GM23338 (cell line): ENCODE measurements around the gene ZSCAN9. TPM values are rescaled to one million over a fixed set of nuclear protein-coding genes. Genes with fewer than 3 reads are reported as not detected.

Source experiments
- ATAC-seq: fragments of 200-7000 bp; cut with Tn5 transposase; 3 replicates; pipeline ENCODE4 v1.9.1; 2020
- DNase-seq: peaks from one replicate; pipeline ENCODE4 v3.0.0-alpha.2; 2015; ENCODE audit warnings: low spot score
- H2AFZ ChIP-seq: fragments of 200-600 bp; sonication (generic); 2 replicates; pipeline ENCODE4 v1.8.0; 2016; ENCODE audit warnings: antibody characterized with exemption, mild to moderate bottlenecking, moderate library complexity
- H3F3A ChIP-seq: fragments of 200-600 bp; sonication (generic); replicated peaks from 2 replicates; pipeline ENCODE4 v1.8.0; 2017; ENCODE audit warnings: antibody characterized with exemption, mixed run types, low read depth
- H3K27ac ChIP-seq: fragments of 200-600 bp; sonication (generic); 2 replicates; pipeline ENCODE4 v1.6.1; 2016; ENCODE audit warnings: low read depth
- H3K27me3 ChIP-seq: fragments of 200-600 bp; sonication (generic); 2 replicates; pipeline ENCODE4 v1.8.0; 2016; ENCODE audit warnings: mild to moderate bottlenecking, mixed run types, moderate library complexity; ENCODE audit not compliant: insufficient read depth
- H3K36me3 ChIP-seq: fragments of 200-600 bp; sonication (generic); 2 replicates; pipeline ENCODE4 v1.8.0; 2016; ENCODE audit warnings: mild to moderate bottlenecking; ENCODE audit not compliant: insufficient read depth
- H3K4me1 ChIP-seq: fragments of 200-600 bp; sonication (generic); 2 replicates; pipeline ENCODE4 v1.8.0; 2016; ENCODE audit warnings: mild to moderate bottlenecking, moderate library complexity; ENCODE audit not compliant: insufficient read depth
- H3K4me2 ChIP-seq: fragments of 200-600 bp; sonication (generic); 2 replicates; pipeline ENCODE4 v1.7.1; 2017; ENCODE audit warnings: mixed run types
- H3K4me3 ChIP-seq: fragments of 200-600 bp; sonication (generic); 2 replicates; pipeline ENCODE4 v1.6.1; 2016; ENCODE audit warnings: mixed run types
- H3K79me2 ChIP-seq: fragments of 200-600 bp; sonication (generic); replicated peaks from 2 replicates; pipeline ENCODE4 v1.8.0; 2017; ENCODE audit warnings: mild to moderate bottlenecking; ENCODE audit not compliant: insufficient read depth
- H3K9me2 ChIP-seq: fragments of 200-600 bp; sonication (generic); 2 replicates; pipeline ENCODE4 v1.8.0; 2017; ENCODE audit not compliant: insufficient read depth
- H4K20me1 ChIP-seq: fragments of 200-600 bp; sonication (generic); replicated peaks from 2 replicates; pipeline ENCODE4 v1.8.0; 2017; ENCODE audit warnings: mild to moderate bottlenecking; ENCODE audit not compliant: insufficient read depth
- H3K27ac Mint-ChIP-seq: 2 replicates; pipeline ENCODE4 v1.8.0; 2020; ENCODE audit warnings: inconsistent platforms, mild to moderate bottlenecking, moderate library complexity, mixed read lengths
- H3K27me3 Mint-ChIP-seq: 3 replicates; pipeline ENCODE4 v1.8.0; 2022; ENCODE audit warnings: low read depth, mild to moderate bottlenecking, moderate library complexity, mixed read lengths, inconsistent platforms; ENCODE audit not compliant: insufficient read depth, poor library complexity
- H3K36me3 Mint-ChIP-seq: 3 replicates; pipeline ENCODE4 v1.8.0; 2021; ENCODE audit warnings: low read depth, mild to moderate bottlenecking, inconsistent platforms, moderate library complexity, mixed read lengths
- H3K4me1 Mint-ChIP-seq: 3 replicates; pipeline ENCODE4 v1.8.0; 2020; ENCODE audit warnings: mild to moderate bottlenecking, inconsistent platforms, mixed read lengths
- H3K4me3 Mint-ChIP-seq: 3 replicates; pipeline ENCODE4 v1.8.0; 2021; ENCODE audit warnings: moderate library complexity, mild to moderate bottlenecking, inconsistent platforms, mixed read lengths
- H3K9me3 Mint-ChIP-seq: 3 replicates; pipeline ENCODE4 v1.8.0; 2020; ENCODE audit warnings: moderate library complexity, mild to moderate bottlenecking, inconsistent platforms, mixed read lengths
- CREB1 ChIP-seq: fragments of 250-450 bp; sonication (Bioruptor Pico); IDR thresholded peaks from 2 replicates; pipeline ENCODE4 v1.5.0; 2020; ENCODE audit warnings: low read depth, mild to moderate bottlenecking, moderate library complexity
- EZH2 ChIP-seq: fragments of 200-600 bp; sonication (generic); IDR thresholded peaks from one replicate; pipeline ENCODE4 v1.8.0; 2017; ENCODE audit warnings: antibody characterized with exemption, mild to moderate bottlenecking, low read depth; ENCODE audit not compliant: unreplicated experiment
- NANOG ChIP-seq: IDR thresholded peaks from 2 replicates; pipeline ENCODE4 v1.6.1; 2016; ENCODE audit warnings: antibody characterized with exemption, borderline replicate concordance
- POLR2AphosphoS5 ChIP-seq: IDR thresholded peaks from 2 replicates; pipeline ENCODE4 v1.6.1; 2016; ENCODE audit warnings: antibody characterized with exemption, low read depth
- ZNF331 ChIP-seq: fragments of 250-450 bp; sonication (Bioruptor Pico); IDR thresholded peaks from 2 replicates; pipeline ENCODE4 v1.5.0; 2020; ENCODE audit warnings: low read depth, mild to moderate bottlenecking, moderate library complexity
- polyA plus RNA-seq: library from polyadenylated mRNA; unstranded; fragments of >200 nt; fragmentation: Nextera tagmentation; extraction: Ambion mirVana; gene quantifications from 2 replicates; pipeline ENCODE4 v1.2.1, GENCODE V29; 2016
- total RNA-seq: library from RNA; depleted of rRNA; stranded (reverse); fragments of >200 nt; shearing (Covaris generic); gene quantifications from 2 replicates; pipeline ENCODE4 v1.2.3, GENCODE V29; 2014
- TF ChIP-seq, protein P1 (sequence below): IDR thresholded peaks from one replicate; pipeline ENCODE4 v1.6.1; 2018; ENCODE audit warnings: antibody characterized with exemption; ENCODE audit not compliant: unreplicated experiment
- TF ChIP-seq, protein P2 (sequence below), 2 experiments: fragments of 200-600 bp in 1 of 2; sonication (generic) in 1 of 2; conservative IDR thresholded peaks; 2 replicates each; pipeline versions ENCODE4 v1.5.1 to v1.6.1; 2016 to 2017; ENCODE audit warnings: antibody characterized with exemption in 2 of 2, low read depth in 2 of 2, mild to moderate bottlenecking in 2 of 2, moderate library complexity in 1 of 2
- TF ChIP-seq, protein P3 (sequence below): IDR thresholded peaks from 2 replicates; pipeline ENCODE4 v1.6.1; 2016; ENCODE audit warnings: antibody characterized with exemption
- TF ChIP-seq, protein P4 (sequence below): fragments of 250-450 bp; sonication (Bioruptor Pico); IDR thresholded peaks from 2 replicates; pipeline ENCODE4 v1.5.0; 2020; ENCODE audit warnings: mild to moderate bottlenecking, moderate library complexity

The ZSCAN9 gene
- total and polyA plus RNA-seq, 2 experiments from 2014 or later = 10.0 to 10.9 TPM

DNA sequence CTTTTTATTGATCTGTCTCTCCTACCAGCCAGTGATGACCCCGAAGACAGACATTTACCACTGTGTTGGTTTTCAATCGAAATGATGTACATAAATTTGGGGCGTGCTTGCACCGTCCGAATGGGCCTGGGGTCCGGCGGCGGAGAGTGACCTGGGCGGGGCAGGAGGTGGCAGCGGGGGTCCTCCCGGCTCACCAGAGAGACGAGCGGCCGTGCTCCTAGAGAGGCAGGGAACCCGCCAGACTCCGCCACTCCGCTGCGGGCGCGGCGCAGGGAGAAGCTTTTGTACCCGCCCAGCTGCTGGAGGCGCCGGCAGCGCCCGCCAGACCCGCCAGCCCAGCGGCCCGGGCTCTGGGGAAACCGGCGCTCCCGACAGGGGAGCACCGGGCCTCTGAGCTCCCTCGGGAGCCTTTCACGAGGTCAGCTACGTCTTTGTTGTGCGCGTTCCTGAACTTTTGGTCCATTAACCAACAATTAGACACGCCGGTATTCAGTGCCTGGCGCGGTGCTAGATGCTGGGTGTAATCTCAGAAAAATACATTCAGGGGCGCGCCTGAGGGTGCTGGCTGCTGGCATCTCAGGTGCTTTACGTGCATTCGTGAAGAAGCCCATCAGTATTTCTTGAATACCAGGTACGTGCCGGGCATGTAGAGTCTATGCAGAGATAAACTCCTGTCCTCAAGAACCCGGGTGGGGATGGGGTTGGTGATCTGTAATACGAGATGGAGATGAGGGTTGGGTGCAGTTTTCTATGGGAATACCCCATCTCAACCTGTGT is 56.4 kb downstream of the ZSCAN9 start, which contains the start of gene PGBD1:
Gene PGBD1 (plus strand): TSS at position 285 of the 777 bp plus-strand sequence. CDS start 2,242 bp downstream, outside the sequence.
- no peak within 1 kb of the TSS for H3K27ac Mint-ChIP-seq
- TF ChIP-seq ZNF331 = no peak
- TF ChIP-seq, protein P1, sequence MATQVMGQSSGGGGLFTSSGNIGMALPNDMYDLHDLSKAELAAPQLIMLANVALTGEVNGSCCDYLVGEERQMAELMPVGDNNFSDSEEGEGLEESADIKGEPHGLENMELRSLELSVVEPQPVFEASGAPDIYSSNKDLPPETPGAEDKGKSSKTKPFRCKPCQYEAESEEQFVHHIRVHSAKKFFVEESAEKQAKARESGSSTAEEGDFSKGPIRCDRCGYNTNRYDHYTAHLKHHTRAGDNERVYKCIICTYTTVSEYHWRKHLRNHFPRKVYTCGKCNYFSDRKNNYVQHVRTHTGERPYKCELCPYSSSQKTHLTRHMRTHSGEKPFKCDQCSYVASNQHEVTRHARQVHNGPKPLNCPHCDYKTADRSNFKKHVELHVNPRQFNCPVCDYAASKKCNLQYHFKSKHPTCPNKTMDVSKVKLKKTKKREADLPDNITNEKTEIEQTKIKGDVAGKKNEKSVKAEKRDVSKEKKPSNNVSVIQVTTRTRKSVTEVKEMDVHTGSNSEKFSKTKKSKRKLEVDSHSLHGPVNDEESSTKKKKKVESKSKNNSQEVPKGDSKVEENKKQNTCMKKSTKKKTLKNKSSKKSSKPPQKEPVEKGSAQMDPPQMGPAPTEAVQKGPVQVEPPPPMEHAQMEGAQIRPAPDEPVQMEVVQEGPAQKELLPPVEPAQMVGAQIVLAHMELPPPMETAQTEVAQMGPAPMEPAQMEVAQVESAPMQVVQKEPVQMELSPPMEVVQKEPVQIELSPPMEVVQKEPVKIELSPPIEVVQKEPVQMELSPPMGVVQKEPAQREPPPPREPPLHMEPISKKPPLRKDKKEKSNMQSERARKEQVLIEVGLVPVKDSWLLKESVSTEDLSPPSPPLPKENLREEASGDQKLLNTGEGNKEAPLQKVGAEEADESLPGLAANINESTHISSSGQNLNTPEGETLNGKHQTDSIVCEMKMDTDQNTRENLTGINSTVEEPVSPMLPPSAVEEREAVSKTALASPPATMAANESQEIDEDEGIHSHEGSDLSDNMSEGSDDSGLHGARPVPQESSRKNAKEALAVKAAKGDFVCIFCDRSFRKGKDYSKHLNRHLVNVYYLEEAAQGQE = no peak
- no peak for TF ChIP-seq CREB1 (CRISPR knock-in tag)
- TF ChIP-seq, protein P2, sequence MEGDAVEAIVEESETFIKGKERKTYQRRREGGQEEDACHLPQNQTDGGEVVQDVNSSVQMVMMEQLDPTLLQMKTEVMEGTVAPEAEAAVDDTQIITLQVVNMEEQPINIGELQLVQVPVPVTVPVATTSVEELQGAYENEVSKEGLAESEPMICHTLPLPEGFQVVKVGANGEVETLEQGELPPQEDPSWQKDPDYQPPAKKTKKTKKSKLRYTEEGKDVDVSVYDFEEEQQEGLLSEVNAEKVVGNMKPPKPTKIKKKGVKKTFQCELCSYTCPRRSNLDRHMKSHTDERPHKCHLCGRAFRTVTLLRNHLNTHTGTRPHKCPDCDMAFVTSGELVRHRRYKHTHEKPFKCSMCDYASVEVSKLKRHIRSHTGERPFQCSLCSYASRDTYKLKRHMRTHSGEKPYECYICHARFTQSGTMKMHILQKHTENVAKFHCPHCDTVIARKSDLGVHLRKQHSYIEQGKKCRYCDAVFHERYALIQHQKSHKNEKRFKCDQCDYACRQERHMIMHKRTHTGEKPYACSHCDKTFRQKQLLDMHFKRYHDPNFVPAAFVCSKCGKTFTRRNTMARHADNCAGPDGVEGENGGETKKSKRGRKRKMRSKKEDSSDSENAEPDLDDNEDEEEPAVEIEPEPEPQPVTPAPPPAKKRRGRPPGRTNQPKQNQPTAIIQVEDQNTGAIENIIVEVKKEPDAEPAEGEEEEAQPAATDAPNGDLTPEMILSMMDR (conservative IDR thresholded peaks at IDR 0.05; ENCODE audit: low read depth in 2 of 2) = no peak
- TF ChIP-seq, protein P3, sequence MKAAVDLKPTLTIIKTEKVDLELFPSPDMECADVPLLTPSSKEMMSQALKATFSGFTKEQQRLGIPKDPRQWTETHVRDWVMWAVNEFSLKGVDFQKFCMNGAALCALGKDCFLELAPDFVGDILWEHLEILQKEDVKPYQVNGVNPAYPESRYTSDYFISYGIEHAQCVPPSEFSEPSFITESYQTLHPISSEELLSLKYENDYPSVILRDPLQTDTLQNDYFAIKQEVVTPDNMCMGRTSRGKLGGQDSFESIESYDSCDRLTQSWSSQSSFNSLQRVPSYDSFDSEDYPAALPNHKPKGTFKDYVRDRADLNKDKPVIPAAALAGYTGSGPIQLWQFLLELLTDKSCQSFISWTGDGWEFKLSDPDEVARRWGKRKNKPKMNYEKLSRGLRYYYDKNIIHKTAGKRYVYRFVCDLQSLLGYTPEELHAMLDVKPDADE = peak; percentile 52; the same call in 1 of the 2 replicates
- TF ChIP-seq NANOG = no peak
- peak; percentile 85 for TF ChIP-seq POLR2AphosphoS5
- TF ChIP-seq, protein P4, sequence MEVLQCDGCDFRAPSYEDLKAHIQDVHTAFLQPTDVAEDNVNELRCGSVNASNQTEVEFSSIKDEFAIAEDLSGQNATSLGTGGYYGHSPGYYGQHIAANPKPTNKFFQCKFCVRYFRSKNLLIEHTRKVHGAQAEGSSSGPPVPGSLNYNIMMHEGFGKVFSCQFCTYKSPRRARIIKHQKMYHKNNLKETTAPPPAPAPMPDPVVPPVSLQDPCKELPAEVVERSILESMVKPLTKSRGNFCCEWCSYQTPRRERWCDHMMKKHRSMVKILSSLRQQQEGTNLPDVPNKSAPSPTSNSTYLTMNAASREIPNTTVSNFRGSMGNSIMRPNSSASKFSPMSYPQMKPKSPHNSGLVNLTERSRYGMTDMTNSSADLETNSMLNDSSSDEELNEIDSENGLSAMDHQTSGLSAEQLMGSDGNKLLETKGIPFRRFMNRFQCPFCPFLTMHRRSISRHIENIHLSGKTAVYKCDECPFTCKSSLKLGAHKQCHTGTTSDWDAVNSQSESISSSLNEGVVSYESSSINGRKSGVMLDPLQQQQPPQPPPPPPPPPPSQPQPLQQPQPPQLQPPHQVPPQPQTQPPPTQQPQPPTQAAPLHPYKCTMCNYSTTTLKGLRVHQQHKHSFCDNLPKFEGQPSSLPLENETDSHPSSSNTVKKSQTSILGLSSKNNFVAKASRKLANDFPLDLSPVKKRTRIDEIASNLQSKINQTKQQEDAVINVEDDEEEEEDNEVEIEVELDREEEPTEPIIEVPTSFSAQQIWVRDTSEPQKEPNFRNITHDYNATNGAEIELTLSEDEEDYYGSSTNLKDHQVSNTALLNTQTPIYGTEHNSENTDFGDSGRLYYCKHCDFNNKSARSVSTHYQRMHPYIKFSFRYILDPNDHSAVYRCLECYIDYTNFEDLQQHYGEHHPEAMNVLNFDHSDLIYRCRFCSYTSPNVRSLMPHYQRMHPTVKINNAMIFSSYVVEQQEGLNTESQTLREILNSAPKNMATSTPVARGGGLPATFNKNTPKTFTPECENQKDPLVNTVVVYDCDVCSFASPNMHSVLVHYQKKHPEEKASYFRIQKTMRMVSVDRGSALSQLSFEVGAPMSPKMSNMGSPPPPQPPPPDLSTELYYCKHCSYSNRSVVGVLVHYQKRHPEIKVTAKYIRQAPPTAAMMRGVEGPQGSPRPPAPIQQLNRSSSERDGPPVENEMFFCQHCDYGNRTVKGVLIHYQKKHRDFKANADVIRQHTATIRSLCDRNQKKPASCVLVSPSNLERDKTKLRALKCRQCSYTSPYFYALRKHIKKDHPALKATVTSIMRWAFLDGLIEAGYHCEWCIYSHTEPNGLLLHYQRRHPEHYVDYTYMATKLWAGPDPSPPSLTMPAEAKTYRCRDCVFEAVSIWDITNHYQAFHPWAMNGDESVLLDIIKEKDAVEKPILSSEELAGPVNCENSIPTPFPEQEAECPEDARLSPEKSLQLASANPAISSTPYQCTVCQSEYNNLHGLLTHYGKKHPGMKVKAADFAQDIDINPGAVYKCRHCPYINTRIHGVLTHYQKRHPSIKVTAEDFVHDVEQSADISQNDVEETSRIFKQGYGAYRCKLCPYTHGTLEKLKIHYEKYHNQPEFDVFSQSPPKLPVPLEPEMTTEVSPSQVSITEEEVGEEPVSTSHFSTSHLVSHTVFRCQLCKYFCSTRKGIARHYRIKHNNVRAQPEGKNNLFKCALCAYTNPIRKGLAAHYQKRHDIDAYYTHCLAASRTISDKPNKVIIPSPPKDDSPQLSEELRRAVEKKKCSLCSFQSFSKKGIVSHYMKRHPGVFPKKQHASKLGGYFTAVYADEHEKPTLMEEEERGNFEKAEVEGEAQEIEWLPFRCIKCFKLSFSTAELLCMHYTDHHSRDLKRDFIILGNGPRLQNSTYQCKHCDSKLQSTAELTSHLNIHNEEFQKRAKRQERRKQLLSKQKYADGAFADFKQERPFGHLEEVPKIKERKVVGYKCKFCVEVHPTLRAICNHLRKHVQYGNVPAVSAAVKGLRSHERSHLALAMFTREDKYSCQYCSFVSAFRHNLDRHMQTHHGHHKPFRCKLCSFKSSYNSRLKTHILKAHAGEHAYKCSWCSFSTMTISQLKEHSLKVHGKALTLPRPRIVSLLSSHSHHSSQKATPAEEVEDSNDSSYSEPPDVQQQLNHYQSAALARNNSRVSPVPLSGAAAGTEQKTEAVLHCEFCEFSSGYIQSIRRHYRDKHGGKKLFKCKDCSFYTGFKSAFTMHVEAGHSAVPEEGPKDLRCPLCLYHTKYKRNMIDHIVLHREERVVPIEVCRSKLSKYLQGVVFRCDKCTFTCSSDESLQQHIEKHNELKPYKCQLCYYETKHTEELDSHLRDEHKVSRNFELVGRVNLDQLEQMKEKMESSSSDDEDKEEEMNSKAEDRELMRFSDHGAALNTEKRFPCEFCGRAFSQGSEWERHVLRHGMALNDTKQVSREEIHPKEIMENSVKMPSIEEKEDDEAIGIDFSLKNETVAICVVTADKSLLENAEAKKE (CRISPR knock-in tag) = no peak
- no peak for TF ChIP-seq EZH2
- peaks cover 13% of the 10 kb centered on the region for H3K36me3 Mint-ChIP-seq
- Histone ChIP-seq H3K27me3 (no peaks in the 10 kb centered on the region), H3K4me3 (peak within 1 kb of the TSS; percentile 97), H3K36me3 (0 out of 2 replicates have a peak, but pooled peaks cover 20% of the 10 kb centered on the region), H3K4me1 (peaks cover 14% of the 10 kb centered on the region), H3K27ac (no peak within 1 kb of the TSS), H3K9me2 (no peaks in the 10 kb centered on the region), H4K20me1 (no peaks in the 10 kb centered on the region; the same call in 1 of the 2 replicates), H3K79me2 (peaks cover 21% of the 10 kb centered on the region), H2AFZ (peak within 1 kb of the TSS; percentile 100), H3F3A (no peaks in the 10 kb centered on the region), H3K4me2 (peak within 1 kb of the TSS; percentile 91)
- peaks cover 13% of the 10 kb centered on the region for H3K4me1 Mint-ChIP-seq
- no peaks in the 10 kb centered on the region for H3K9me3 Mint-ChIP-seq
- ATAC-seq (peak; percentile 99), DNase-seq (peak; percentile 93)
- H3K4me3 Mint-ChIP-seq = peak within 1 kb of the TSS; percentile 98
- H3K27me3 Mint-ChIP-seq = no peaks in the 10 kb centered on the region
